ENCODE results near the gene BPHL.
"Not testable (repeated sequence)": the region's sequence is repeated elsewhere in the genome, so short reads cannot be mapped to it uniquely, and the experiment has no call there.

Gene BPHL

DNA sequence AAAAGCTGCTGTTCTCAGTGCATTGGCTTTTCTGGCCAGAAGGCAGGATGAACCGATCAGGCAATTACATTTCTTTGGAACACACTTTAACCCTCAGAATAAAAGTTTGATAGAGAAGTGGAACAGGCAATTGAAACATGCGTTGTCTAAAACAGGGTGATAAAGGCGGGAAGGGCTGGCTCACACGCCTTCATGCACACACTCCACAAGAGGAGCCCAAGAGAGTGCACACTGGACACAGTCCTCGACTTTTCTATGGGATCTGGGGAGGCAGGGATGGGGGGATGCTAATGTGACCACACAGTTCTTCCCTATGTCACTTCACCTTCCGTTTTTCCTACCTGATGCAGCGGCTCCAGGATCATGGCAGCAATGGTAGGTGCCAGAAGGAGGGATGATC is 69.8 kb downstream of the BPHL start:
- no peak for TF ChIP-seq YY1 (IDR thresholded peaks at IDR 0.05; ENCODE audit: insufficient read depth, insufficient read length)
- no peak for TF ChIP-seq ZNF274 (IDR thresholded peaks at IDR 0.05; ENCODE audit: low read depth, low read length)
- no peak for TF ChIP-seq SUZ12 (IDR thresholded peaks at IDR 0.05; ENCODE audit: extremely low read depth, insufficient read depth, insufficient read length)
- DNase-seq (ENCODE audit: low read depth, low spot score) = no peak
- H3K9me3 ChIP-seq (ENCODE audit: insufficient read depth, low read length) = peaks cover 11% of the 10 kb centered on the region; the same call in 1 of the 2 replicates
- H3K27me3 ChIP-seq (ENCODE audit: insufficient read depth, insufficient read length) = no peaks in the 10 kb centered on the region
- H3K9ac ChIP-seq (ENCODE audit: insufficient read length, low read depth) = no peak overlapping the region
- H3K4me3 ChIP-seq (ENCODE audit: insufficient read length, low read depth) = no peak overlapping the region
- H3K36me3 ChIP-seq (ENCODE audit: insufficient read depth, insufficient read length, low read length) = no peaks in the 10 kb centered on the region
- peaks cover 3% of the 10 kb centered on the region for H3K4me1 ChIP-seq (ENCODE audit: insufficient read depth, insufficient read length)

DNA sequence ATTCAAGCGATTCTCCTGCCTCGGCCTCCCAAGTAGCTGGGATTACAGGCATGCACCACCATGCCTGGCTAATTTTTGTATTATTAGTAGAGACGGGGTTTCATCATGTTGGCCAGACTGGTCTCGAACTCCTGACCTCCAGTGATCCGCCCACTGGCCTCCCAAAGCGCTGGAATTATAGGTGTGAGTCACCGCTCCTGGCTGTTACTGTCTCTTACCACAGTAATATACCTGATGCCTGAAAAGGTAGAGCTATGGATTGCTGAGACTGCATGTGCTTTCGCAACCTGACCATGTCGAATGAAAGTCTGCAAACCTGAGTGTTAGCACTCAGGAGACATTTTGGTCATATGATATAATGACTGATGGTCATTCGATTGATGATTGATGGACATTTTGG is 70.7 kb downstream of the BPHL start:
- H3K9me3 ChIP-seq (ENCODE audit: insufficient read depth, low read length) = peaks cover 11% of the 10 kb centered on the region; the same call in 1 of the 2 replicates
- not testable (repeated sequence) for H3K4me1 ChIP-seq (ENCODE audit: insufficient read depth, insufficient read length); DNase-seq (ENCODE audit: low read depth, low spot score); H3K4me3 ChIP-seq (ENCODE audit: insufficient read length, low read depth); H3K36me3 ChIP-seq (ENCODE audit: insufficient read depth, insufficient read length, low read length); H3K9ac ChIP-seq (ENCODE audit: insufficient read length, low read depth); H3K27me3 ChIP-seq (ENCODE audit: insufficient read depth, insufficient read length)

GRCh38 chr6:3190056-3190455 is 71.5 kb downstream of the BPHL start:
- DNase-seq (ENCODE audit: low read depth, low spot score) = no peak
- Histone ChIP-seq H3K4me3 (ENCODE audit: insufficient read length, low read depth) (no peak overlapping the region), H3K9me3 (ENCODE audit: insufficient read depth, low read length) (peaks cover 11% of the 10 kb centered on the region; the same call in 1 of the 2 replicates), H3K4me1 (ENCODE audit: insufficient read depth, insufficient read length) (peaks cover 10% of the 10 kb centered on the region), H3K9ac (ENCODE audit: insufficient read length, low read depth) (no peak overlapping the region), H3K36me3 (ENCODE audit: insufficient read depth, insufficient read length, low read length) (no peaks in the 10 kb centered on the region), H3K27me3 (ENCODE audit: insufficient read depth, insufficient read length) (no peaks in the 10 kb centered on the region)
- TF ChIP-seq YY1 (IDR thresholded peaks at IDR 0.05; ENCODE audit: insufficient read depth, insufficient read length) (no peak), ZNF274 (IDR thresholded peaks at IDR 0.05; ENCODE audit: low read depth, low read length) (no peak)

DNA sequence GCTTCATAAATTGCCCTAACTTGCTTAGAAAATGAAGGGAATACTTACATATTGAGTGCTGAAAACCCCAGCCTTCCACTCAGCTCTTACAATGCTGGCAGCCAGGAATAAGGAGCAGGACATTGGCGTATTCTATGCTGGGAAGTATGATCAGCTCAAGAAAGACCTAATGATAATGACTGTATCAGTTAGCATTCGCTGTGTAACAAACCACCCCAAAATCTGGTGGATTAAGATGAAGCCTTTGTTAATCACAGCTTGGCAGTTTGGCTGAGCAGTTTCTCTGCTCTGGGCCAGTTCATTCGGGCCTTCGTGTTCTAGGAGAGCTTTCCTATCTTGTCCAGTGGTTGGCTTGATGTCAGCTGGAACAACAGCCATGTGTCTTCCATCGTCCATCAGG is 72.3 kb downstream of the BPHL start:
- peaks cover 17% of the 10 kb centered on the region for H3K4me1 ChIP-seq (ENCODE audit: insufficient read depth, insufficient read length)
- no peak overlapping the region for H3K4me3 ChIP-seq (ENCODE audit: insufficient read length, low read depth)
- TF ChIP-seq YY1 (IDR thresholded peaks at IDR 0.05; ENCODE audit: insufficient read depth, insufficient read length) (no peak), SUZ12 (IDR thresholded peaks at IDR 0.05; ENCODE audit: extremely low read depth, insufficient read depth, insufficient read length) (no peak), ZNF274 (IDR thresholded peaks at IDR 0.05; ENCODE audit: low read depth, low read length) (no peak)
- H3K9ac ChIP-seq (ENCODE audit: insufficient read length, low read depth) = no peak overlapping the region
- no peaks in the 10 kb centered on the region for H3K36me3 ChIP-seq (ENCODE audit: insufficient read depth, insufficient read length, low read length)
- no peak for DNase-seq (ENCODE audit: low read depth, low spot score)
- H3K27me3 ChIP-seq (ENCODE audit: insufficient read depth, insufficient read length) = no peaks in the 10 kb centered on the region
- H3K9me3 ChIP-seq (ENCODE audit: insufficient read depth, low read length) = peaks cover 11% of the 10 kb centered on the region; the same call in 1 of the 2 replicates

DNA sequence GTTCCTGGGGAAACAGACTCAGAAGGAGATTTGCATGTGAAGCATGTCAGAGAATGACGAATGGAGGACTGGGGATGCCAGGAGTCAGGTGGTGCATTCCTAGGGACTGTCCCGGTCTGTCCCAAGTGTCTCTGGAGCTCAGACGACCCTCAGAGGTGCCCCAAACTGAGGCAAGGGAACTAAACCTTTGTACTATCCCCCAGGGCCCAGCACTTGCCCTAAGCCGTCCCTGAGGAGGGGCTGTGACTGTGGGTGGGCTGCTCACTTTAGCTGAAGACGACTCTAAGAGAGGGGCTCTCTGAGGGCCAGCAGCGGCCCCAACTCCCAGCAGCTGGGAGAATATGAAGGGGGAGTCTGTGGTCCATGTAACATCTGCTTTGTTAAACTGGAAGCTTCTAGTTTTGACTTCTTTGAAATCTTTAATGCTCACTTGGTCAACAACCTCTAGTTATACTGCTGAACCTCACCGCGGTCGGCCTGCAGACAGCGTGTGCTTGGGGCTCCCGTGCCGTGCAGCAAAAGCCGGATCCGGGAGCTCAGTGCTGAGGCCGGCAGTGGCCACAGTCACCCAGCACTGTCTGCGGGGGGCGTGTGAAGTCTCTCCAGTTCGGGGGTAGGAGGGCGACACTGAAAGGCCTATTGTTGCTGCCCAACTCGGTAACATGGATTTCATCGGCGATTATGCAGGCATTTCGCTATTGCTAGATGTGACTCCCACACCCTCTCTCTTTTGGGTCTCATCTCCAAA is 74.8 kb downstream of the BPHL start:
- Histone ChIP-seq H3K9me3 (ENCODE audit: insufficient read depth, low read length) (peaks cover 11% of the 10 kb centered on the region; the same call in 1 of the 2 replicates), H3K9ac (ENCODE audit: insufficient read length, low read depth) (no peak overlapping the region)
- DNase-seq (ENCODE audit: low read depth, low spot score) = no peak

DNA sequence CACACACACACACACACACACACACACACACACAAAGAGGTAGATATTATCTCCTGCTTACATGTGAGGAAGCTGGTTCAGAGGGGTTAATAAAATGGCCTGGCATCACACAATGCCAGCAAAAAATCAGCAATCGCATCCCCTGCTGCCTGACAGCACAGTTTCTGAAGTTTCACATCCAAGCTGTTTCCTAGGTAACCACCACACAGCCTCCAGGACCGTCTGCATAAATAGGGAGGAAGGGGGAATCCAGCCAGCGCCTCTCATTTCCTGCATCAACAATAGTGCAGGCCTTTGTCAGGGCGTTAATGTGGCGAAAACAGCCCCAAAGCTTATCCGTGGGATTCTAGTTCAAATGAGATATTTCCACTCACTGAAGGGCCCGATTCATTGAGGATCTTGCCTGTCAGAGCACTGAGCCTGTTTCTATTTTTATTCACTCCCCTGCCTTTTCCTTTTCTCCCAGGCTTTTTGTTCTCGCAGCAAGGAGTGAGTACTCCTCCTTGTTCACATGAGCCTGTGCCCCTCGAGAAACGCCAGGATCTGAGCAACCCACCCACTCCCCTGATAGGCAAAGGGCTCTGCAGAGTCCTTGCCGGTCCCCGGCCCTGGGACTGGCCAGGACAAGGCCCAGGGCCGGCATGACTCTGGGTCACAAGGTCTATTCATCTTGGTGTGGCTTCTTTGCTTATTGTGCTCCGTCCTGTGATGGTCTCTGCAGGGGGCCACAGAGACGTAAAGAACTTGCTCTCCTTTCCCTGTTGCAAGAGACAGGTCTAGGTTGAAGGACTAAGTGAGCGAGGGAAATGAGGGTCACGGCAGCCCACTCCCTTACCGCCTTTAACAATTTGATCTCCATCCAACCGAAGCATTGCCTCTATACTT is 76.3 kb downstream of the BPHL start:
- H3K4me3 ChIP-seq (ENCODE audit: insufficient read length, low read depth) = no peak overlapping the region
- TF ChIP-seq YY1 (IDR thresholded peaks at IDR 0.05; ENCODE audit: insufficient read depth, insufficient read length) = no peak
- no peak for TF ChIP-seq SUZ12 (IDR thresholded peaks at IDR 0.05; ENCODE audit: extremely low read depth, insufficient read depth, insufficient read length)
- TF ChIP-seq ZNF274 (IDR thresholded peaks at IDR 0.05; ENCODE audit: low read depth, low read length) = no peak
- DNase-seq (ENCODE audit: low read depth, low spot score) = peak; percentile 58
- peaks cover 11% of the 10 kb centered on the region; the same call in 1 of the 2 replicates for H3K9me3 ChIP-seq (ENCODE audit: insufficient read depth, low read length)
- H3K9ac ChIP-seq (ENCODE audit: insufficient read length, low read depth) = peak overlapping the region; percentile 39
- H3K27me3 ChIP-seq (ENCODE audit: insufficient read depth, insufficient read length) = no peaks in the 10 kb centered on the region
- no peaks in the 10 kb centered on the region for H3K36me3 ChIP-seq (ENCODE audit: insufficient read depth, insufficient read length, low read length)
- peaks cover 17% of the 10 kb centered on the region for H3K4me1 ChIP-seq (ENCODE audit: insufficient read depth, insufficient read length)

More for the DNA sequence above, 74.8 kb downstream of the BPHL start:
- Histone ChIP-seq H3K27me3 (ENCODE audit: insufficient read depth, insufficient read length) (no peaks in the 10 kb centered on the region), H3K4me1 (ENCODE audit: insufficient read depth, insufficient read length) (peaks cover 17% of the 10 kb centered on the region), H3K36me3 (ENCODE audit: insufficient read depth, insufficient read length, low read length) (no peaks in the 10 kb centered on the region), H3K4me3 (ENCODE audit: insufficient read length, low read depth) (no peak overlapping the region)
- no peak for TF ChIP-seq YY1 (IDR thresholded peaks at IDR 0.05; ENCODE audit: insufficient read depth, insufficient read length)
- no peak for TF ChIP-seq ZNF274 (IDR thresholded peaks at IDR 0.05; ENCODE audit: low read depth, low read length)
- no peak for TF ChIP-seq SUZ12 (IDR thresholded peaks at IDR 0.05; ENCODE audit: extremely low read depth, insufficient read depth, insufficient read length)

- no peak for DNase-seq (ENCODE audit: low read depth, low spot score)
- H3K9me3 ChIP-seq (ENCODE audit: insufficient read depth, low read length) = peaks cover 8% of the 10 kb centered on the region; the same call in 1 of the 2 replicates
- no peaks in the 10 kb centered on the region for H3K27me3 ChIP-seq (ENCODE audit: insufficient read depth, insufficient read length)
- H3K4me1 ChIP-seq (ENCODE audit: insufficient read depth, insufficient read length) = peaks cover 17% of the 10 kb centered on the region
- TF ChIP-seq ZNF274 (IDR thresholded peaks at IDR 0.05; ENCODE audit: low read depth, low read length) = no peak
- TF ChIP-seq YY1 (IDR thresholded peaks at IDR 0.05; ENCODE audit: insufficient read depth, insufficient read length) = no peak
- no peak for TF ChIP-seq SUZ12 (IDR thresholded peaks at IDR 0.05; ENCODE audit: extremely low read depth, insufficient read depth, insufficient read length)
- no peaks in the 10 kb centered on the region for H3K36me3 ChIP-seq (ENCODE audit: insufficient read depth, insufficient read length, low read length)
- no peak overlapping the region for H3K4me3 ChIP-seq (ENCODE audit: insufficient read length, low read depth)
- no peak overlapping the region for H3K9ac ChIP-seq (ENCODE audit: insufficient read length, low read depth)
These were observed 76.8 kb downstream of the BPHL start for GRCh38 chr6:3195420-3195694.
